GM10266 (cell line): ENCODE data around the gene SUMO3.

ENCODE experiments used
- DNase-seq: peaks from one replicate; pipeline ENCODE4 v3.0.0; 2012; ENCODE audit errors: extremely low spot score
- CTCF ChIP-seq: IDR thresholded peaks from 2 replicates; pipeline ENCODE4 v1.5.1; 2012; ENCODE audit warnings: mild to moderate bottlenecking, low read depth; ENCODE audit not compliant: control insufficient read depth, insufficient read depth; ENCODE audit errors: missing control alignments

SUMO3 gene

GRCh38 chr21:44816761-44817505, 929 bp downstream of the SUMO3 start:
- no peak for DNase-seq
- no peak for TF ChIP-seq CTCF

GRCh38 chr21:44815852-44816628, 1.8 kb downstream of the SUMO3 start:
- TF ChIP-seq CTCF = no peak
- no peak for DNase-seq

- DNase-seq = no peak
Measured at GRCh38 chr21:44815225-44815624, 2.6 kb downstream of the SUMO3 start.

GRCh38 chr21:44814498-44815023, 3.3 kb downstream of the SUMO3 start:
- no peak for DNase-seq
- no peak for TF ChIP-seq CTCF

More at GRCh38 chr21:44815225-44815624, 2.6 kb downstream of the SUMO3 start:
- no peak for TF ChIP-seq CTCF

- DNase-seq = no peak
- no peak for TF ChIP-seq CTCF
Measured at GRCh38 chr21:44813727-44814126, 4.1 kb downstream of the SUMO3 start.

- TF ChIP-seq CTCF = no peak
- DNase-seq = no peak
Measured at GRCh38 chr21:44813149-44813548, 4.7 kb downstream of the SUMO3 start.

GRCh38 chr21:44812640-44813039, 5.2 kb downstream of the SUMO3 start:
- no peak for TF ChIP-seq CTCF
- no peak for DNase-seq
